ENCODE measurements around the gene KSR1.

DNA sequence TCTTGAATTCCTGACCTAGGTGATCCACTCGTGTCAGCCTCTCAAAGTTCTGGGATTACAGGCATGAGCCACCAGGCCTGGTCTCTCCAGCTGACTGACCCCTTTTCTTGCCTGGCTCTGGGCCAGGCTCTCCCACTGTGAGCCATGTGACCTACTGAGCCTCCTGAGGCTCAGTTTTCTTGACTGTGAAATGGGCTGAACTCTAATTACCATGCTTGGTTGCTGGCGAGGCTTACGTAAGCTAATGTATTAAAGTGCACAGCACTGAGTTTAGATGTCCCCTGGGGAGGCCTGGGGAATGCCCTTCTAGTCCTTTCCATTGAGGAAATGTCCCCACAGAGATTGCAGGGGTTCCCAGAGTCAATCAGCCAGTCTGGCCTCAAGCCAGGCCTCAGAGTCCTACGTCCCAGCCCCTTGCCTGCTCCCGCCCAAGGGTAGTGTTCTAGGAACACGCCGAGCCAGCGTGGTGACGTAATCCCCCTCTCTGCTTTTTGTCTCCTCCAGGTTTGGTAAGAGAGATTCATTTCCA is 129.0 kb downstream of the KSR1 start:
- TF ChIP-seq CTCF (IDR thresholded peaks at IDR 0.05) (no peak), ZFX (IDR thresholded peaks at IDR 0.05; ENCODE audit: borderline replicate concordance) (no peak)

Data from 22Rv1 (cell line).